ENCODE results near the gene THRA.

- peak in 1 of 2 donors; percentile 44 for TF ChIP-seq POLR2A (IDR thresholded peaks at IDR 0.05)
- no peak for TF ChIP-seq CTCF (IDR thresholded peaks at IDR 0.05)
Measured at GRCh38 chr17:40097931-40098845, 35.4 kb downstream of the THRA start.

All from thyroid gland (tissue), 4 donors.